Fibroblast of villous mesenchyme (primary cell): ENCODE data around the gene FREM1. TPM values are rescaled to one million over a fixed set of nuclear protein-coding genes. Genes with fewer than 3 reads are reported as not detected.
A peak's percentile ranks its signal among the peaks of the same experiment; 100 is the strongest.

Source experiments
- DNase-seq: peaks from one replicate; pipeline ENCODE4 v3.0.0-alpha.2; 2010; ENCODE audit warnings: low read depth
- H3K4me3 ChIP-seq: 2 replicates; pipeline ENCODE4 v1.5.1; 2011; ENCODE audit warnings: low read depth, mild to moderate bottlenecking, low read length
- total RNA-seq: library from RNA; depleted of rRNA; stranded (reverse); fragments of >200 nt; gene quantifications from 2 replicates; pipeline ENCODE4 v1.2.3, GENCODE V29; 2012
- TF ChIP-seq, protein P1 (sequence below): IDR thresholded peaks from 2 replicates; pipeline ENCODE4 v1.5.1; 2012; ENCODE audit warnings: low read depth, mild to moderate bottlenecking, low read length; ENCODE audit not compliant: insufficient read depth

FREM1 gene
- total RNA-seq, 1 donor: 0.86 TPM

DNA sequence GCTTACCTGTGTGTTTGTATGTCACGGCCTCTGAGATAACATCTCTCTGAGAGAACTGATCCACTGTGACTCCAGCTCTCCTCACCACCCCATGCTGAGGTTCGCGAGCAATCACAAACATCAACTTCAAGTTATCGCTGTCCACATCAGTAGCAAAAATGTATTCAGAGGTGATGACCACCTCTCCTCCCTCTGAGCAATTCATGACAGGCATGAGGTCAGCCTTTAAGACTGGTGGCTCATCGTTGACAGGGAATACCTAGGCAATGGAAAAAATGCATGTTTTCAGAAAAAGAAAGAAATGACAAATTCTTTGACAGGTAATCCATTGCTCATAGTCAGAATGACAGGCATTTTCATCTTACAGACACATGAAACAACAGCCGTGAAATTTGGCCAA is 97.4 kb downstream of the FREM1 start:
- H3K4me3 ChIP-seq: no peak overlapping the region
- TF ChIP-seq, protein P1, sequence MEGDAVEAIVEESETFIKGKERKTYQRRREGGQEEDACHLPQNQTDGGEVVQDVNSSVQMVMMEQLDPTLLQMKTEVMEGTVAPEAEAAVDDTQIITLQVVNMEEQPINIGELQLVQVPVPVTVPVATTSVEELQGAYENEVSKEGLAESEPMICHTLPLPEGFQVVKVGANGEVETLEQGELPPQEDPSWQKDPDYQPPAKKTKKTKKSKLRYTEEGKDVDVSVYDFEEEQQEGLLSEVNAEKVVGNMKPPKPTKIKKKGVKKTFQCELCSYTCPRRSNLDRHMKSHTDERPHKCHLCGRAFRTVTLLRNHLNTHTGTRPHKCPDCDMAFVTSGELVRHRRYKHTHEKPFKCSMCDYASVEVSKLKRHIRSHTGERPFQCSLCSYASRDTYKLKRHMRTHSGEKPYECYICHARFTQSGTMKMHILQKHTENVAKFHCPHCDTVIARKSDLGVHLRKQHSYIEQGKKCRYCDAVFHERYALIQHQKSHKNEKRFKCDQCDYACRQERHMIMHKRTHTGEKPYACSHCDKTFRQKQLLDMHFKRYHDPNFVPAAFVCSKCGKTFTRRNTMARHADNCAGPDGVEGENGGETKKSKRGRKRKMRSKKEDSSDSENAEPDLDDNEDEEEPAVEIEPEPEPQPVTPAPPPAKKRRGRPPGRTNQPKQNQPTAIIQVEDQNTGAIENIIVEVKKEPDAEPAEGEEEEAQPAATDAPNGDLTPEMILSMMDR: no peak
- DNase-seq: no peak

DNA sequence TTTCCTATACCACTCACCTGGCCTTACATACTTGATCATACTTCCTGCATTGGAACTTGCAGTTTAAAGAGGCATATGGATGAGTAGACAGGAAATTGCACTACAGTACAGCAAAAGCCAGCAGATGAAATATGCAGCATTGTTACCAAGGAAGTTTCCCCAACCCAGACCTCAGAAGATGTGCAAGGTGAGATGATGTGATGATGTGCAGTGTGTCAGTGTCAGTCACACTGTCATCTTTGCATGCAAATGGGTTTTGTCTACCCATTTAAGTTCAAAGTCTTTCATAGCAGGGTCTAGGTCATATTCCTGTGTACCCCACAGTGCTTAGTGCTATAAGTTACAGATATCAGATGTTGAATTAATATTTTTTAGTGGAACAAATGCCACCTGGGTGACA is 98.4 kb downstream of the FREM1 start:
- TF ChIP-seq, protein P1: no peak
- DNase-seq: no peak
- H3K4me3 ChIP-seq: no peak overlapping the region

DNA sequence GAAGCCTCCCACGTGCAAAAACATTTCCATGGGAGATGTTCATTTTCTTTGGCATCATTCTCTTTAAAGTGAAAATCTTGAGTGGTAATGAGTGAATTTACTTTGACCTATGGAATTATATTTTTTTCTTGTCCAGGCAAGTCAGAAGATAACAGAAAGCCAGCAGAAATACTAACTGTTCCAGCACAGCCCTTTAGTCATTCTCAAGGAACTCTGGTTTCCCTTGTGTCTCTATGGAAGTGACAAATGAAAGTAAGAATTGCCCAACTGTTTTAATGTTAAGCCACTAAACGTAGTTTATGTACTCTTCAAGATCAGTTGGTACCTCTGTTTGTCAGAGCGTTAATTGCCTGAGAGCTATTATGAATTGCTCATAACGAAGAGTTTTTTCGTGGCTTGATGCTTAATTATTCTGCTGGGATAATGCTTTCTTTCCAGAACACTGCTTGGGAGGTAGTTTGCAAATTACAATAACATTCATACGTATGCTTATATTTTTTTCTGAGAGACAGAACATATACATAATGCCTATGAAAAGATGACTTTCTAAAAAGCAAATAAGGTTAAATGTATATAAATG is 103.2 kb downstream of the FREM1 start:
- TF ChIP-seq, protein P1: no peak
- H3K4me3 ChIP-seq: no peak overlapping the region
- peak; percentile 2 for DNase-seq

DNA sequence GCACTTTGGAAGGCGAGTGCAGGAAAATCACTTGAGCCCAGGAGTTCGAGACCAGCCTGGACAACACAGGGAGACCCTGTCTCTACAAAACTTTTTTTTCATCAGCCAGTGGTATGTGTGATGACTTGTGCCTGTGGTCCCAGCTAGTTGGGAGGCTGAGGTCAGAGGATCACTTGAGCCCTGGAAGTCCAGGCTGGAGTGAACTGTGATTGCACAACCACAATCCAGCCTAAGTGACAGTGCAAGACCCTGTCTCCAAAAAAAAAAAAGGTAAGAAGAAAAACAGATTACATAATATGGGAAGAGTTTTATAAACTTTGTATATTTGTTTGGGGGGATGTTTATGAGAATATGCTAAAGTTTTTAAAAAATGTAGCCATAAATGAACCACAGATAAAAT is 111.2 kb downstream of the FREM1 start:
- TF ChIP-seq, protein P1: no peak
- no peak overlapping the region for H3K4me3 ChIP-seq
- no peak for DNase-seq

DNA sequence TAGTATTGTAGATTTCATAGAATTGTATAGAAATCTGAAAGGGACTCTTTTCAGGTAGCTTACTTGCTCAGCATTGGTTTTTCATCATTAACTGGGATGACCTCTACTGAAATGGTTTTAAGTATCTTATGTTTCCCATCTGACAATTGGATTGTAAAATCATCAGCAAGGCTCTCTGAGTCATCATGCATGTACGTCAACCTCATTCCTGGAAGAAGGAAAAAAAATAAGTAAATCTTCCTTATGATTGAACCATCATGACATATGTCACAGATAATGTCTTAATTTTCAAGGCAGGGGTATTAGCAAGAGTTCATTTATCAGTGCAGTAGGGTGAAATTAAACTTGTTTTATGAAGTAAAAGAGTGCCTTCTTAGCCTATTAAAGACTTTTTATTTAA is 112.8 kb downstream of the FREM1 start:
- TF ChIP-seq, protein P1: no peak
- no peak overlapping the region for H3K4me3 ChIP-seq
- DNase-seq: peak; percentile 17

DNA sequence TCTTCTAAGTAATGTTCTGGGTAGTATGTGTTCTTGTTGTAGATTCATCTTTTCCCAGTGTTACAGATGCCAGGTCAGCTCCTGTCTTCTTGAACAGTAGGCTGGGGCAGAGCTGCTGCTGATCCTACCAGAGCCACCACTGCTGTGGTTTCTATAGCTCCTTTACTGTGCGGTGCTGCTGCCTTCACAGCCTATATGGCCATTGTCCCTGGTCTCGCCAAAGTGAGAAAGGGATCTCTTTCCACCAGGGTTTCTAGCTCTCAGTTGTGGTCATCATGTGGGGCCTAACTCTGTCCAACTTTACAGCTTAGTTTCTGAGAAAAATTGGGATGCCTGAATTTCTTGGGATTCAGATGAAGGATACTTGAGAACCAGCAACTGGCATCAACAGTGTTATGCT is 116.8 kb downstream of the FREM1 start:
- DNase-seq: no peak
- TF ChIP-seq, protein P1: no peak
- H3K4me3 ChIP-seq: no peak overlapping the region

DNA sequence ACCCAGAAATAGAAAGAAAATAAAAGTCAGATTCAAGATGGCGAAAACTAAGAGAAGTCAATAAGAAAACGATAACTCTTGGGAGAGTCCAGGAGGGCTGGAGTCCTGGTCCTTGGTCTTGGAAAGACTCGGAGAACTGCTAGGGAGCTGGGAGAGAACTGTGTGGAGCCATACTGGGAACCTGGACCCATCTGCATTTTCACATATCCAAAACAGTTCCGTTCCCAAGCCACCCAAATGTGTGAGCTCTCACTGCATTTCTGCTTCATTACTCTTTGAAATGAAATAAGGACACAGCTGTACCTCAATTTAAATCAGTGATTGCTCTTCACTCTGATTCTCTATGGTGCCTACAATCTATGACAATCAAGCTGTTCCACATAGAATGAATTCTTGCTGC is 119.6 kb downstream of the FREM1 start:
- no peak overlapping the region for H3K4me3 ChIP-seq
- TF ChIP-seq, protein P1: no peak
- no peak for DNase-seq
